HG03159 (cell line): Measurements from ENCODE around the gene FLT1.

Experiments used
- ATAC-seq: cut with Tn5 transposase; IDR thresholded peaks from one replicate; pipeline ENCODE4 v1.9.1; 2021; ENCODE audit warnings: mild to moderate bottlenecking, moderate library complexity; ENCODE audit not compliant: unreplicated experiment

The FLT1 gene

DNA sequence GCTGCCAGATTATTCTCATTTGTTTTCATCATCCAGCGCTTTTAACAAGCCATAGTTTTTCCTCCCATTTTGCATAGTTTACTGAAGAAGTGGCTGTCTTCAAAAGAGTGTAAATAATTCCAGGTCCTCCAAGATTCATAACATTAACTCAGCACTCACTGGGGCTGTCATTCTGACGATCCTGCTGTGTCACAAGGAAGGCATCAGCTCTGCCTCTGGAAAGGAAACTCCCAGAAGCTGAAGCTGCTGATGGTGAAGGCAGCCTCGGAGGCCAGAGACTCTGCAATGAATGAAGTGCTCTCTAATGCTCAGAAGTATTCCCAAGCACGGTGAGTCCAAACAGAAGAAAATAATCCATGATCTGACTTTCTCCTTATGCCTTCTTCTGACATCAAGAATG lies 60.0 kb downstream of the FLT1 start:
- no peak for ATAC-seq

GRCh38 chr13:28432816-28433560 lies 61.9 kb downstream of the FLT1 start:
- no peak for ATAC-seq

DNA sequence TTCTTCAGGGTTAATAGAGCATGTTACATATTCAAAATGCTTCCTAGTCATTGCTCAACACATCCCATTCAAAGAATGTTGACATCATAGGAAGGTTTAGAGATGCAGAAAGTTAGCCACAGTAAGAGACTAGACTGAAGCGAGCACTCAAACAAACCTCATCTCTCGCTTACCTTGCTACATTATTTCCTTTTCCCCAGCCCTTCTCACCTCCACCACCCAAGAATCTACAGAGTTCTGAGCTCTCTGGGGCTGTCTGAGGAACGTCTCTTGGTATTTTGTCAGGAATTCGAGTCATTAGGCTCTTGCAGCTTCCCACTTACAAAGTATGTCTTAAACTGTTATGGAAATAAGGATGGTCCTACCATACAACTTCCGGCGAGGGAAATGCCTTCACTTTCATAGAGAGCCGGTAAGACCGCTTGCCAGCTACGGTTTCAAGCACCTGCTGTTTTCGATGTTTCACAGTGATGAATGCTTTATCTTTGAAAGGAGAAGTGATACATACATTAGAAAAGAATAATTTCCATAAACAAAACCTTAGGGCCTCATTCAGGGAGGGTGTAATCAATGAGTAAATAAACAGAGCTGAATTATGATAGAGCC lies 65.1 kb downstream of the FLT1 start:
- ATAC-seq = peak; percentile 95

GRCh38 chr13:28429096-28429495 lies 65.8 kb downstream of the FLT1 start:
- ATAC-seq = no peak

DNA sequence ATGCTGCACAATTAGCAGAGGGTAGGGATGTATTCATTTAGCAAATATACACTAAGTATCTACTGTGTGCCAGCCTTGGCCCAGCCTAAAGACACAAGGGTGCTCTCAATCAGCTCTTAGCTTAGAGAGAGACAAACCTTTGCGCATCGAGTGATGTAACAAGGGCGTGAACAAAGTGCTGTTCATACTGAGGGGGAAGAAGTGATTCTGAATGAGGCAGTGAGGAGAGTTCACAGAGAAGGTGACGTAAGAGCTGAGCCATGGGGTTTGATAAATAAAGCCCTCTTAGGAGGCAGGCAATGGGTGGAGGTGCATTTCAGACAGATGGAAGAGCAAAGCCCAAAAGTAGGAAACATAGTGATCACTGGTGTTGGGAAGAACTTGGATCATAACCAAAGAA lies 68.5 kb downstream of the FLT1 start:
- no peak for ATAC-seq

DNA sequence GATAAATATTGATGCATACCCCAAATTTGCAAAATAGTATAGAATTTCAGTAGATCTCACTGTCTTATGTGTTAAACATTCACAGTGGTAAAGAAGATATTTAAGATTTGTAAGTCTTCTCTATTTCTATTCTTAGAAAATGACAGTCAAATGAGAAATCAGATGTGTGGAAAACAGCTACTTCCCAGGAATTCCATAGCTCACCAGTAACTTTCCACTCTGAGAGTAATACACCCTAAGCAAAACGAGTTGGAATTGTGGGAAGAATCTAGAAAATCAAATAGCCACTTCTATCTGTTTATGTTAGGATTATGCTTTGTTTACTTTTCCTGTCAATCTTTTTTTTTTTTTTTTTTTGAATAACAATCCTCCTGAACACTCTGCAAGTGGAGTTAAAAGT lies 69.1 kb downstream of the FLT1 start:
- ATAC-seq = no peak

DNA sequence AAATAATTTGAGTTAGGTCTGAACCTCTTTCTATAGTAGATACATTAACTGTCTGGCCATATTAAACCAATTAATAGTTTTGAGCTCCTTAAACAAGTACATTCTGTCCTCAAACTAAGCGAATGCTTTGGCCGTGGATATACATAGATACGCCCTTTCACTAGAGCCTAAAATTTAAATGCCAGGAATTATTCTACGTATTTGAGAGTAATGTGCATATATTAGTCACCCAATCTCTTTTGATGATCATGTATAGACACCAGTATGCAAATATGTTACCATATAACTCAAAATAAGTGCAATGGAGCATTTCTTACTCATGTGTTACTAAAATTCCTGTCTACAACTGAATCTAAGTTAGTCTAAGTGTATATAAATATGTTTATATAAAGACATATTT lies 70.4 kb downstream of the FLT1 start:
- ATAC-seq = no peak

- peak; percentile 75 for ATAC-seq
These were observed 71.9 kb downstream of the FLT1 start for GRCh38 chr13:28423010-28423409.

- ATAC-seq = no peak
These were observed 73.1 kb downstream of the FLT1 start for GRCh38 chr13:28421676-28422410.

GRCh38 chr13:28420704-28421103 lies 74.2 kb downstream of the FLT1 start:
- ATAC-seq = no peak

- no peak for ATAC-seq
These were observed 78.9 kb downstream of the FLT1 start for GRCh38 chr13:28415994-28416421.

- ATAC-seq = peak; percentile 59
These were observed 80.9 kb downstream of the FLT1 start for GRCh38 chr13:28413999-28414398.

- ATAC-seq = no peak
These were observed 81.9 kb downstream of the FLT1 start for GRCh38 chr13:28412981-28413380.

DNA sequence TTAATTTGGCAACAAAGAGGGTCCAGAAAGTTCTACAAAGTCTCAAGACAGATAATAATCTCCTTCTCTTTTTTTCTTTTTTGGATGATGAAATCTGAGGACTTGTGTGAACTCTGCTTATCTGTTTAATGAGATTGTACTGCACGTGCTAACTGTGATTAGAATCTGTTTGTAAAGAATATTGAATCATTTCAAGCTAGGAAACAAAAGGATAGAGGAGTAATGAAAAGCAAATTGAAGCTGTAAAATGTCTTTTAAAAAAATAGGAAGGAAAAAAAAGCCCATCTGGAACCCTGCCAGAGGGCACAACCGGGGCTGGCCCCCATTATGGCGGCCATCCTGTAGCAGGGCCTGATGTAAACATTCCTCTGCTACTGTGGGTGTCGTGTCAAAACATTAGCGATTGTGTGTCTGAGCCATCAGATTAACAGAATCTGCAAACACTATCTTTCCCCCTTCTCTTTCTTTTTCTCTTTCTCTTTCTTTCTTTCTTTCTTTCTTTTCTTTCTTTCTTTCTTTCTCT lies 83.0 kb downstream of the FLT1 start:
- no peak for ATAC-seq

- ATAC-seq = no peak
These were observed 84.8 kb downstream of the FLT1 start for GRCh38 chr13:28410096-28410495.

DNA sequence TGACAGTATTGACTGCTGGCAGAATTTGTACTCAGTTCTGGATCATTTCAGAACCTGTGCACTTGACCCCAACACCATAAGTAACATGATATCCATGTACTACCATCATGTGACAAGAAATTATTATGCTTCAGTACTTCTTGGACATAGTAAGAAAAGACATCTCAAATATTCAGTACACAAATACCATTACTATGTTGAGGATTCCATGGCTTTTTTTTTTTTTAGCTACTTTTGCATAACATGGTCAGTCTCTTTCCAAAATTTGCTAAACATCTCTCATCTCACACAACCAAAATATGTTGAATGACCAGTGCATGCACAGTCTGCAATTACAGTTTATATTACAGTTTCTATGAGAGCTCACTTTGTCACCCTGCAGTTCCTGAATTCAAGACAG lies 85.3 kb downstream of the FLT1 start:
- ATAC-seq = no peak

GRCh38 chr13:28408863-28409262 lies 86.1 kb downstream of the FLT1 start:
- no peak for ATAC-seq

DNA sequence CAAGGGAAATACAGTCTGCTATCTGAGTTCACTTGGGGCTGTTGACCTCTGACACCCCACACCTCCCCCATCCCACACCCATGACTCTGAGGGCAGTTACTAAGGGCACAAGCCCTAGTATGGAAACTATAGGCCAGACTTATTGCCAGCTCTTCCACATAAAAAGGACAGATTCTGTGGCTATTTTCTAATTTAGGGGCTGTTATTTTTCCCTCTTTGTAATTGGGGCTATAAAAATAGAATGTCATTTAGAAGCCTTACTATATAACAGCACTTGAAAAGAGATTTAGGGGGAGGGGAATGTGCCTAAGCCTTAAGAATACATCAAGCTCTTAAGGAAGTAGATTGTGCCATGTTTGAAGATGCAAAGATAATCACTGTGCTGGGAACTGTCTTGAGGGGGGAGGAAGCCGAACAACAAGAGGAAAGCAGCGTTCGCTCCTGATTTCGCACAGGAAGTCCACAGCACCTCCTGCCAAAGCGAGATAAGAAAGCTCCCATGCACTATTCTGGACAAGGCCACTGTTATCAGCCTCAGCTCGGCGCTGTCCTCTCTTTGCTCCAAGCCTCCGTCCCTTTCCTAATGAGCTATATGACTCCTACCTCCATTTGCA lies 86.6 kb downstream of the FLT1 start:
- no peak for ATAC-seq

DNA sequence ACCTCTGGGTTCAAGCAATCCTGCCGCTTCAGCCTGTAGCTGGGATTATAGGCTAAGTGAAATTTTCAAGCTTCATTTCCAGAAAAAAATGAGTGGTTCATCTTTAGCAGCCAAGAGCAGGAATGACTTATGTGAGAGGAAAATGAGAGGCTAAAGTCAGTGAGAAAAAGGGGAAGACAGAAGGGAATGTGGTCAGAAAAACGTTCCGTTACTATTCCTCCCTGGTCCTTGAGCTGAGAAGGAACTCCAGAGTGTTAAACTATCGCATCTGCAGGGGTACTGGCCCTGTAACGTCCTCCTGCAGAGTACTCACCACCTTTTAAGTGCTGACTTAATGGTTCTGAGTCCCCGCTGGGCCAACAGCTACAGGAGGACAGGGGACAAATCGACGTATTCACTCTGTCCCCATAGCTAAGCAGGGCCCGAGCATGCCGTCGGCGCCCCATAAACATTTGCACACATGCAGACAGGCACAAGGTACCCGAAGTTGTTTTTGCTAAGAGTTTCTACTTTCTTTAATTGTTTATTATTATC lies 88.1 kb downstream of the FLT1 start:
- ATAC-seq = no peak

DNA sequence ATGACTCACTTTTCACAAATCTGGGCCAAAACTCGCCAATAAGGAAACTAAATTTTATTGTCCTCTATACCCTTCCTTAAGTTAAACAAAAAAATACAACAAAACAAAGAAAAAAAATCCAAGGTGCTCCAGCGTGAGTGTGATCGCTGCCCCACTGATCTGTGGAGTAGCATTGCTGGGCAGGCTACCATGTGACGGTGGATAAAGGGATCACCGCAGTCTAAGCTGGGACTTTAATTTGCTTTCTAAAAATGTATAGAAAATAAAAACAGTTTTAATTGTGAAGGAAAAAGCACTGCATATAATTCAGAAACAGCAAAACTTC lies 92.9 kb downstream of the FLT1 start:
- no peak for ATAC-seq

DNA sequence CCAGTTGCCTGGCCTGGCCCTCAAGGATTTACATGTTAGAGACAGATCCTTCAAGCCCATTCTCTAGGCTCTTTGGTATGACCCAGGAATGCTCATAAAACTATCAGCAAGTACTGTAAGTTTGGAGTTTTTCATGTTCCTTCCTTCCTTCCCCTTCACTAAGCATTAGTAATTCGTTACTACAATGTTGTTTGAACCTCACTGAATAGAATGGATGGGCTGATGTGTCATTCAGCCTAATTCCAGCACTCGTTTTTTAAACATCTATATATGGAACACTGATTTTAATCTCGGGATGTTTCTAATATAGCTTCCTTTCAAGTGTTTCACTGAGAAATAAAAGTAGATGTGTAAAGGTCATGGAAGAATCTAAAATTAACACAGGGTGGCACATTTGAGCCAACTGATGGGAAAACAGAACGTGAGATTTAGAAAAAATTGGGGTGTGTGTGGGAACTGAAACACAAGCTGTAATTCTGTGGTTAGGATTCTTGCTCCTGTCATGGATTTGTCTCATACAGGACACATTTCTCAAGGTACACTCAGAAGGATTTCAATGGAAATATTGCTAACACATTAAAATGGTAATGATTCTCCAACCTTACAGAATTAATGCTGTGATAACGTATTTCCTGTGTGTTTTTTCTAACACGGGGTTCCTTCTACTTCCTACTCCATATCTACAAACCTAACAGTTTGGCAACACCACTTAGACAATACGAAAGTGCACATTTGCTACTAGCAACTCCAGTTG lies 93.4 kb downstream of the FLT1 start:
- no peak for ATAC-seq
